Amygdala (tissue), 56 donors: ENCODE results near the gene HIF1AN.

Source experiments
- DNase-seq, 56 donors: peaks; one replicate each; lab custom pipeline; 2025; lab: John Stamatoyannopoulos, UW

The HIF1AN gene

GRCh38 chr10:100519311-100520051, 16.3 kb upstream of the HIF1AN start, which contains the start of gene SEC31B:
Gene SEC31B, minus strand, starts transcription at chr10:100519861. Its CDS starts 2,909 bp downstream, at chr10:100516952.
- peak in 44 of 56 donors; percentile 5 to 64 (median 31) for DNase-seq

- no peak for DNase-seq
Measured at GRCh38 chr10:100520811-100521210, 14.9 kb upstream of the HIF1AN start.

GRCh38 chr10:100522107-100522801, 13.5 kb upstream of the HIF1AN start:
- DNase-seq, result no peak

- no peak for DNase-seq
Measured at GRCh38 chr10:100522945-100523344, 12.8 kb upstream of the HIF1AN start.

- no peak for DNase-seq
Measured at GRCh38 chr10:100524206-100524605, 11.5 kb upstream of the HIF1AN start.

- no peak for DNase-seq
Measured at GRCh38 chr10:100524638-100525037, 11.1 kb upstream of the HIF1AN start.

- no peak for DNase-seq
Measured at GRCh38 chr10:100528123-100528886, 7.4 kb upstream of the HIF1AN start.

- DNase-seq, result peak in 5 of 56 donors; percentile 12 to 37 (median 34)
Measured at GRCh38 chr10:100528921-100529474, 6.7 kb upstream of the HIF1AN start.

- peak; percentile 26 to 93 (median 80) for DNase-seq
Measured at GRCh38 chr10:100529475-100530298, 6.1 kb upstream of the HIF1AN start, which contains the start of gene NDUFB8. Gene NDUFB8, minus strand, starts transcription at chr10:100529871. Its CDS starts 20 bp downstream, at chr10:100529851.

GRCh38 chr10:100531761-100532160, 4.0 kb upstream of the HIF1AN start:
- no peak for DNase-seq

- no peak for DNase-seq
Measured at GRCh38 chr10:100534726-100535125, 1.0 kb upstream of the HIF1AN start.

GRCh38 chr10:100535338-100535714, 417 bp upstream of the HIF1AN start:
- no peak for DNase-seq

- no peak for DNase-seq
Measured at GRCh38 chr10:100537475-100537874, 1.7 kb downstream of the HIF1AN start.

GRCh38 chr10:100544950-100545349, 9.2 kb downstream of the HIF1AN start:
- DNase-seq, result no peak

- no peak for DNase-seq
Measured at GRCh38 chr10:100551196-100551595, 15.5 kb downstream of the HIF1AN start.

- no peak for DNase-seq
Measured at GRCh38 chr10:100551738-100552137, 16.0 kb downstream of the HIF1AN start.

GRCh38 chr10:100553929-100554328, 18.2 kb downstream of the HIF1AN start:
- DNase-seq, result no peak

GRCh38 chr10:100554902-100555301, 19.2 kb downstream of the HIF1AN start:
- DNase-seq, result no peak

- DNase-seq, result no peak
Measured at GRCh38 chr10:100560248-100560647, 24.5 kb downstream of the HIF1AN start.

GRCh38 chr10:100561005-100561404, 25.3 kb downstream of the HIF1AN start:
- no peak for DNase-seq
